Stimulated activated CD4-positive, alpha-beta T cell treated with anti-CD3 and anti-CD28 coated beads, Interleukin-2, amount 100 ng/mL, for 4 hours (primary cell): ENCODE measurements around the gene PDRG1.

ENCODE experiments used
- DNase-seq: peaks from one replicate; pipeline ENCODE4 v3.0.0-alpha.2; 2020; ENCODE audit warnings: low read depth

The PDRG1 gene

DNA sequence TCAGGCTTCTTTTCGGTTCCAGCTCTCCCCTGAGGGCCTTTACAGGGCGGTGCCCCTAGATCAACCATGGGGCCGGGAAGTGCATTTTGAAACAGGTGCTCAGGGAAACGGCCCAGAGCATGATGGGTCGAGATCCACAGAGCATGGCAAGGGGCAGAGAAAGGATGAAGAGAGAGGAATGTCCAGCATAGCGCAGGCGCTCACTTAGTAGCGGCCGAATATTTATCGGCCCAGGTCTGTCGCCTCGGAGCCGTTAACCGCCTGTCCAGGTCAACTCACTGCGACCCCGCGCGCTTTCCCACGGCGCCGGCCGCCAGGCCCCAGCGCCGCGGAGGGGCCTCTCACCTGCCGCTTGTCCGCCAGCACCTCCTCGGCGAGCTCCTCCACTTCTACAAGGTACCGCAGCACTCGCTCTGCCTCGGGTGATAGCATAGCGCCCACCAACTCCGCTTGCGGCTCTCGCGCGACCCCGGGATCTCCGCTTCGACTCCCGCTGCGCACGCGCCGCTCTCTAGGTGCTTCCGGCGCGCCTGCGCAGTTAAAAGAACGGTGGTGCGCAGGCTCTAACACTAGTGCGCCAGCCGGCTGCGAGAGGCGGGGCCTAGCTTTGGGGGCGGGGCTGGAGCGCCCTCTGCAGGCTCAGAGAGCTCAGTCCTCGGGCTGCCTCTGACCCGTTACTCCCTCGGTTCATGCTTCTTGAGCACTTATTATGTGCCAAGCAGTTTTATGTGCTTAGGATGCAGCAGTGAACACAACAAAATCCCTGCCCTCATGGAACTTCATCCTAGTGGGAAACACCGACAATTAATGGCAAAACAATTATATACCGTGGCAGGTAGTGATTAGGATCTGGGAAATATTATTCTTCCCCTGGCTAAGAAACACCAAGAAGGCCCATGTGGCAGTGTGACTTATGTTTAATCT, at the start of gene PDRG1:
TSS of gene PDRG1 (minus strand) at position 517 of the 924 bp plus-strand sequence. CDS start at position 432, 85 bp downstream.
- peak; percentile 96 for DNase-seq

DNA sequence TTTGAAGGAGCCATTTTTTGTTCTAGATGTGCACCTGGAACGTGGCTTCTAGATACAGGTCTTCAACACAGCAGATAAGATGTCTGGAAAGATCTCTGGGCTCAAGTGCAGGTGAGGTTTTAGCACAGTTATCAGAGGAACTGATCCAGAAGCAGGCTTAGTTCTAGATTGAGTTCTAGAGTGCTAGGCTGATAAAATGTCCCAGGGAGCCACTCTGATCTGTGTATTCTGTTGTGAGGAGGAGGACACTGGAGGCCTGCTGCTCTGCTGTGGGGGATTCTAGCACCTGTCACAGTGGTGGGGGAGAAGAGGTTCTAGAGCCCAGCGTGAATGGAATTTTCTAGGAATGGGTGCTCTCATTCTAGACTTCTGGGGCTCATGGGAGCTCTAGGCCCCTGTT, 46.4 kb upstream of the PDRG1 start:
- DNase-seq = no peak

DNA sequence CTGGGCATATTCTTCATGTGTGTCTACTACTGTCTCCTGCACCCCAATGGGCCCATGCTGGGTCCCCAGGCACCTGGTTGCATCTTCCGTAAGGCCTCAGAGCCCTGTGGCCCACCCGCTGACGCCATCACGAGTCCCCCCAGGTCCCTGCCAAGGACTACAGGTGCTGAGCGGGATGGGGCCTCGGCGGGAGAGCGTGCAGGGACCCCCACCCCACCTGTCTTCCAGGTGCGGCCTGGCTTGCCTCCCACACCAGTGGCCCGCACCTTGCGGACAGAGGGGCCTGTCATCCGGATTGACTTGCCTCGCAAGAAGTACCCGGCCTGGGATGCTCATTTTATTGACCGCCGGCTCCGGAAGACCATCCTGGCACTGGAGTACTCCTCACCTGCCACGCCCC, 45.1 kb upstream of the PDRG1 start:
- DNase-seq = no peak

DNA sequence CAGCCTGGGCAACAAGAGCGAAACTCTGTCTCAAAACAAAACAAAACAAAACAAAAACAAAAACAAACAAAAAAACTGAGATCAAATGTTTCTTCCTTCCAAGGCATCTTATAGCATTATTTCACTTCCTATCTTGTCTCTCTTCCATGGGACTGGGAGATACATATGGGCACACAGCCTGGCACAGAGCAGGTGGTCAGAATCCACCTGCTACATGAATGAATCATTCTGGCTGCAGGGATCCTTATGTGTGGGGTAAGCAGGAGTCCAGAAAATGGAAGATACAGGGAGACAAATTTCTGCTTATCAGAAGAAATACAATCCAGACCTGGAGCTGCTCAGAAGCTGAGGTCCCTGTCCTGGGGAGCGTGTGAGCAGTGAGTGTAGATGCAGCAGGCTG, 40.2 kb upstream of the PDRG1 start:
- no peak for DNase-seq

DNA sequence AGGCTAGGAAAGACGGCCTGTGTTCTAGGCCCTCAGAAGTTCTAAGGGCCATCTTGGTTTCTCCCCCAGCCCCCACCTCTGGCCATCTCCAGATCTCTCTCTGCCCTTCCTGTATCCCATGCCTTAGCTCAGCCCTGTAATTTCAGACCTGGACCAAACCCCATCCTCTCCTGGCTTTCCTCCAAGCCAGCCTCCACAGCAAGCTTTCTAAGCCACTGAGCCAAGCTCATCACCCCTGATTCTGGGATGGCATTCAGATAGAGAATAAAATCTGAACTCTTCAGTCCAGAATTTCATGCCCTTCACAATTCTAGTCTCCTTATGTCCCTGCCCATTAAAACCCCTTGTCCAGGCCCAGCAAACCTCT, 39.5 kb upstream of the PDRG1 start:
- no peak for DNase-seq

DNA sequence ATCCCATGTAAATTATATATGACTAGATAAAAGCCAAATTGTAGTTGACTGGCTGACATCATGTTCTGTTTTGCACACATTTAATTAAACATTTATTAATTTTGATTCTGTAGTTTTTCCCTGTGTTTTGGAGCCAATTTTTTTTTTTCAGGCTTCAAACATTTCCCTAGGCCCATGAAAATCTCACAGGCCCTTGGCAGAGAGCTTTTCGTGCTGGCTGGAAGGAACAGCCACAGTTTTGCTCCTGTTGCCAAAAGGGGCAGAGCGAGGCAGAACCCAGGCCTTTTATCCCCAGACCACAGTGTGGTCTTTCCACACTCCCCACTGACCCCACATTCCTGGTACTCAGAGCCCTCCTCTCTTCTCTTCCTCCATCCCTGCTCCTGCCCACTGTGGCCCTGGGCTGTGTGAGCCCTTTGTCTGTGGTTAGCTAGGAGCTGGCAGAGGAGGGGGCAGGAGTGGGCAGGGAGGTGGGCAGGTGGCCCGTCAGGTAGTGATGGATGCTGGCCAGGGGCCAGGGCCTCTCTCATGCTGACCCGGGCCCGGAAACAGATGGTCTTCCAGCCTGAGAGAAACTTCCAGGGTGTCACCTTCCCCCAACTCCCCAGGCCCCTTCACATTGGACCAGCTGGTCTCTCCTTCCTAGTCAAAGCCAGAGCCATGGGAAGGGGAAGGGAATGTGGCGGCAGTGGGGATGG, 38.9 kb upstream of the PDRG1 start:
- DNase-seq = no peak

DNA sequence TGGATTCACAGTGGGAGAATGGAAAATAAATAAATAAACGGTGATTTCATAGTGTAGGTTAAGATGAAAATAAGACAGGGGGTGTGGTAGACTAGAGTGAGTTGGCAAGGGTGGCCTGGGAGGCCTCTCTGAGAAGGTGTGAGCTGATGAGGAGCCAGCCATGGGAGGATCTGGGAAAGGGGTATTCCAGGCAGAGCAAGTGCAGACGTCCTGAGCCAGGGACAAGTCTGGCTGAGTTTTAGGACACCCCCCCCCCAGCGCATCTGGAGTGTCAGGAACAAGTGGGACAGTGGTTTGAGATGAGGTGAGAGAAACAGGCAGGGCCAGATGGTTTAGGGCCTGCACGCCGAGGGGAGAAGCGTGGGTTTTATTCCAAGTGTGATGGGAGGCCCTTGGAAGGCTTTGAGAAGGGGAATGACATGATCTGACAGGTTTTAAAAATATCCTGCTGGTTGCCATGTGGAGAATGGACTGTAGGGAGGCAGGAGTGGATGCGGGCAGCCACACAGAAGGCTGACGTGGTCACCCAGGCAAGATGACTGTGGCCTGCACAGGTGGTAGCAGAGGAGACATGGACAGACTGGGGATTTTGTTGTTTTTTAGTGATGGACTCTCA, 37.3 kb upstream of the PDRG1 start:
- DNase-seq = no peak

DNA sequence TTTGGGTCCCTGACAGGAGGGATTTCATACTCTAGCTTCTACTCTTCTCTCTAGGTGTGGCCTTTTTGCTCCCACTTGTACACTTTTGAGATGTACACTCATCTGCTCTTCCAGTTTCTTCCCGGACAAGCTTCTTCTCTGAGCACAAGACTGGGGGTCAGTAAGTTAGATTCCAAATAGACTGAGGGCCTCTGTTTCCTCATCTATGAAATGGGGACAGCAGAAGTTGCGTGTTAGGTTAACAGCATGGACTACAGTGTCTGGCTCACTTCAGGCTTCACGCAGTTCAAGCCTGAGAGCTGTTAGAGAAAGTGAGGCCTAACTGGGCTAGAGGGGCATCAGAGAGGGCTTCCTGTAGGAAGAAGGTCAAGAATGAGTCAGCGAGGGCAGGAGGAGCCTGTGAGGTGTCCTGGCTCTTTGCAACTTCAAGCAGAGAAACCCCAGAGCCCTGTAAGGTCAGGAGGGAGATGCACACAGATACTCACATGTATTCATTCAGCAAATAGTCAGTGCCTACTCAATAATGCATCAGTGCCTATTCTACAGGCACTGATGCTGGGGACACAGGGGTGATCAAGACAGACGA, 36.7 kb upstream of the PDRG1 start:
- DNase-seq = no peak

DNA sequence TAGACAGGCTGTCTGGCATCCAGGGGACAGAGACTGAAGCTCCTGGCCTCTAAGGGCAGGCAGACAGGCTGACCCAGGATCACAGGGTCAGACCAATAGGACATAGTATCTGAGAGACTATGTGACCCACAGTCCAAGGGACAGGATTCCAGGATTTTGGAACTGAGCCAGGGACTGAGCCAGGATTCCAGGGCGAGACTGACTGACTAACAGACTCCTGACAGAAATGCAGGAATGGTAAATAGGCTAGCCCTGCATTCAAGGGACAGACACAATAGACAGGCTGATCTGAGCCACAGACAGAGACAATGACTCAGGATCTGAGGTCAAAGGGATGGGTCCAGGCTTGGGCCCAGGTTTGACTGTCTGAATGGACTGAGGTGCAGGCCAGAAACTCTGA, 35.9 kb upstream of the PDRG1 start:
- no peak for DNase-seq

DNA sequence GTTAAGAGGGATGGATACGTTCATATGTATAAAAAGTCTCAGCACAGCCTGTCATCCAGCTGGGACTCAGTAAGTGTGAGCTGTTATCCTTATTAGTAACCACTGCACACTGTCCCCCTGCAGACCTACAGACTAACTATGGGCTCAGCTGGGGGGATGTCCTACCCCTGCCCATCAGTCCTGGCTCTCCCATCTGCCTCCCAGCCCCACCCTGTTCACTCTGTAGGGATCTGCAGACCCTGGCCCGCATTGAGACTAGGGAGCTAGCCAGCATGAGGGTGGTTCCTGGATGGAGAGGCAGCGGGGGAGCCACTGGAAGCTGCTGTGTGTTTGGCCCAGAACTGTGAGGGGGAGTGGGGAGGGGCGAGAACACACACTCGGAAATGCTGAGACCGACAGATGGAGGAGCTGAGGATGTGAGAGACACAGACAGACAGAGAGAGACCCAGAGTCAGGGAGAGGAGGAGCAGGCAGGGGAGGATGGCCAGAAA, 33.2 kb upstream of the PDRG1 start:
- DNase-seq = no peak

DNA sequence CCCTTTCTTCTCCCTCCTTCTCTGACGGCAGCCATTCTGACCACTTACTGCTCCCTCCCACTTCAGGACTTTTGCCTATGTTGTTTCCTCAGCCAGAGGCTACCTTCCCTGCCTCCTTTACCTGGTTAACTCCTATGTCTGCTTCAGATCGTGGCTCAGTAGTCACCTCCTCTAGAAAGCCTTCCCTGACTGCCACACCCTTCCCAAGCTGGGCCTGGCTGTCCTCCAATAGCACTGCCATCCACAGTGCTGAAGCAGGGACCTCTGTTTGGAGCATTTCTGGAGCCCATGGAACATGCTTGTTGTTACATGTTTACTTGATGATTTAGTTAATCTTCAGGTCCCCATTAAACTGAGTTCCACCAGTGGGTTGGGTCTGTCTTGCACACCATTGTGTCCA, 29.9 kb upstream of the PDRG1 start:
- no peak for DNase-seq

DNA sequence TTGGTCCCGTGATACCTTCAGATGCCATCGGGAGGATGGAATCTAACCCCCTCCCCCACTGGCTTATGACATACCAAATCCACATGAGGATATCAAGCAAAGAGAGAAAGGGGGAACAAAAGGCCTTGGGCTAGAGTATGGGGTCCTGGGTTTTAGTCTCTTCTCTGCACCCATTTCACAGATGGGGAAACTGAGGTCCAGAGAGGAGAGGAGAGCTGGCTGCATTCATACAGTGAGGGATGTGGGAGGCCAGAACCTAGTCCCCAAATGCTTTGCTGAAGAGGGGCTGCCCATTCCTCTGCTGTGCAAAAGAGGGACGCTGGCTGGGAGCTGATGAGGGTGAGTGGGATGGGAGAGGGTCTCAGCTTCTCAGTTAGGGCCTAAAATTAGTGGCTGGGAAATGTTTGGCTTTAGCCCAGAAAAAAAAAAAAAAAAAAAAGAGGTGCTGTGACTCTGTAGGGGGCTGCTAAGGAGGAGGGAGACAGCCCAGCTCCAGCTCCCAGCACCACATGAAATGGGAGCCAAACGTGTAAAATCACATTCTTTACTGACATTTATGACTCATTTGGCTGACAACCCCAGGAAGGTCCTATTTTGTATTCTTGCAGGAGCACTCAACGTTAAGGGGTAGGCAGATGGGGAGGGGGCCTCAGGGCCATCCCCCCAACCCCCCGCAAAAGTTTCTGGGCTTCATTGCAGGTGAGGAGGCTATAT, 28.0 kb upstream of the PDRG1 start:
- DNase-seq = no peak

DNA sequence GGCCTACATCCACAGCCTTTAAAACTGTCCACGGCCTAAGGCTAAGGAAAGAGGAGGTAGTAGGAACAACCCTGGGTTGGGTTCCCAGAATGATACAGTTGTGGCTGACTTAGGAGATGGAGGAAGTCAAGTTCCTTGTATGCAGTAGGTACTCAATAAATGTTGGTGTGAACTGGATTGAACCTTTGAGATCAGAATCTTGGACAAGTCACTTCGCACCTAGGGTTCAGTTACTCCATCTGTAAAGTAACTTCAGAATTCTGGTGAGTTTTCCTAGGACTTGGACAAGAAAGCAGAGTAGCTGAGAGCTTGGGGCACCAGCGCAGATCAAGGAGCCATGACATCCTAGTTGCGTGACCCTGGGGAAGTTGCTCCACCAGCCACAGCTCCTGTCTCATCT, 25.2 kb upstream of the PDRG1 start:
- no peak for DNase-seq

DNA sequence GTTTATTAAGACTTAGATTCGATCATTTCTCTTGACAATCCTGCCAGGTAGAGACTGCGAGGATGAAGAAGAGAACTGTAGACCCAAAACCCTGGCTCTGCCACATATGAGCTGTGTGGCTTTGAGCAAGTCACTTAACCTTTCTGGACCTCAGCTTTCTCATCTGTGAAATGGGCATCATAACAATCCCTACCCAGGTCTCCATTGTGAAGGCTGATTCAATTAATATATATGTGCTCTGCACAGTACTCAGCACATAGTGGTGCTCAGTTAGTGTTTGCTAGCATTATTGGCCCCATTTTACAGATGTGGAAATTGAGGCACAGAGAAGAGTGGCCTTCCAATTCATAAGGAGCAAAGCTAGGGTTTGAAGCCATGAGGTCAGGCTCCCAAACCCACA, 24.0 kb upstream of the PDRG1 start:
- no peak for DNase-seq

DNA sequence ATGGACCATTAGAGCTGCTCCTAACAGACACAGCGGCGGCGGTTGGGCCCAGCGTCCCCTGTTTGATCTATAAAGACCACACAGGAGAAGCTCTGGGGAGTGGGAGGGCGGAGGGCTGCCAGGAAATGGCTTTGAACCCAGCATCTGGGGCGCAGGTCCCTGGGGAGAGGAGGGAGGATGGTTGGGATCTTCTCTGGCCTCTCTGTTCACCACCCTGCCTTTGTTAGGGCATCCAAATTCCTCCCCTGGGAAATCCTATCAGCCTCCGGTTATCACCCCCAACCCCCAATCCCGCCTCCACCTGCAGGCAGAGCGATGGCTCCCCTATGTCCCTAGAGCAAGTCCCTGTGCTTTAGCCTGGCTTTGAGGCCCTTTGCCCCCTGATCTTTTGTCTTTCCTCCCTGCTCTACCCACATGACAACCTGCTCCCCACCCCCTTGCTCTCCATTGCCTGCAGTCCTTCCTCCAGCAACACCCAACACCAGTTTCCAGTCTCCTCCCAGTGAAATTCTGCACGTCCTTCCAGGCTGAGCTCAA, 23.2 kb upstream of the PDRG1 start:
- DNase-seq = no peak

DNA sequence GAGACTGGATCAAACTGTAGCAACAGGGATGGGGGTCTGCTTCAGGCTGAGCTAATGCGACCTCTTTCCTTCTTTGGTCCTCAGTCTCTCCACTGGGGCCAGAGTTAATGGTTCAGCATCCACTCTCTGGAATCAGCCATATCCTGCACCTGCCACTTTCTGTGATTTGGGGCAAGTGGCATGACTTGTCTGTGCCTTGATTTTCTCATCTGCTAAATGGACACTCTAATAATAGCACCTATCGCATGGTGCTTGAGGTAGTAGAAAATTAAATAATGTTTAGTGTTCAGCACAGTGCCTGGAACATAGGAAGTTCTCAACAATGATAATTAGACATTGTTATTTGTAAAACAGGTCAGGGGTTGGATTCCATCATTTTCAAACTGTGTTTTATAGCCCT, 22.4 kb upstream of the PDRG1 start:
- DNase-seq = no peak

DNA sequence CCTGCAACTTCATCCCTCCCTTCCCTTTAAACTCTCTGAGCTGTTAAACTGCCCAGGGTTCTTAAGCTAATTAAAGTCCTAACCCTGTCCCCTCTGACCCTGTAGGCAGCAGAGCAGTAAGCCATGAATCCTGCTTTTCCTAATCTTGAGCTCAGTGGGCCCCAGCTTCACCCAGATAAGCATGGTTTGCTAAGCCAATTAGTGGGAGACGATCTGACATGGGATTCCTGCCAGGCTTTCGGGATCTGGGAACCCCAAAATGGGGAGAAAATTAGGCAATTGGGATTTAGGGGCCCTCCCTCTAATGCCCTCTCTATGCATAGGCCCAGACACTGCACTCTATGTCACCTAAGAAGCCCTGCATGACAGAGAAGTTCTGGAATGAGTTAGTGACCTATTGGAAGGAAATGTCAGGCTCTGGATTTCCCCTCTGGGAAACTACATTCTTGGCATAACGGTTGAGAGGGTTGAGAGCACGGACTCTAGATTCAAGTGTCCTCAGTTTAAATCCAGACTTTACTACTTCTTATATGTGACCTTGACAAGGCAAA, 20.7 kb upstream of the PDRG1 start:
- no peak for DNase-seq

DNA sequence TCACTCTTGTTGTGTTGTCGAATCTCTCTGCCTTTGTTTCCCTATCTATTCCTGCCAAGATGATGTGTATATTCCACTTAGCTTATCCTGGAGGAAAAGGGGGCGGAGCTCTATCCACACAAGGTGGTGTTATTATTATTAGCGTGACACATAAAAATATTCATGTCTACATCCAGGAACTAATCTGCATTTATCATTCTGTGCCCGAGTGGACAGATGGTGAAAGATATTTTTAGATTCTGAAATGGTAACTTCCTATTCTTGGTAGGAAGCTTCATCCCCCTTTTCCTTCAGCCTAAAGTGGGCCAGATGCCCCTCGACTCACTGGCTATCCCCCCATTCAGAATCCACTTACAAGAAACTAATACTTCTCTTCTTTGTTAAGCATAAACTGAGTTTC, 18.1 kb upstream of the PDRG1 start:
- no peak for DNase-seq

DNA sequence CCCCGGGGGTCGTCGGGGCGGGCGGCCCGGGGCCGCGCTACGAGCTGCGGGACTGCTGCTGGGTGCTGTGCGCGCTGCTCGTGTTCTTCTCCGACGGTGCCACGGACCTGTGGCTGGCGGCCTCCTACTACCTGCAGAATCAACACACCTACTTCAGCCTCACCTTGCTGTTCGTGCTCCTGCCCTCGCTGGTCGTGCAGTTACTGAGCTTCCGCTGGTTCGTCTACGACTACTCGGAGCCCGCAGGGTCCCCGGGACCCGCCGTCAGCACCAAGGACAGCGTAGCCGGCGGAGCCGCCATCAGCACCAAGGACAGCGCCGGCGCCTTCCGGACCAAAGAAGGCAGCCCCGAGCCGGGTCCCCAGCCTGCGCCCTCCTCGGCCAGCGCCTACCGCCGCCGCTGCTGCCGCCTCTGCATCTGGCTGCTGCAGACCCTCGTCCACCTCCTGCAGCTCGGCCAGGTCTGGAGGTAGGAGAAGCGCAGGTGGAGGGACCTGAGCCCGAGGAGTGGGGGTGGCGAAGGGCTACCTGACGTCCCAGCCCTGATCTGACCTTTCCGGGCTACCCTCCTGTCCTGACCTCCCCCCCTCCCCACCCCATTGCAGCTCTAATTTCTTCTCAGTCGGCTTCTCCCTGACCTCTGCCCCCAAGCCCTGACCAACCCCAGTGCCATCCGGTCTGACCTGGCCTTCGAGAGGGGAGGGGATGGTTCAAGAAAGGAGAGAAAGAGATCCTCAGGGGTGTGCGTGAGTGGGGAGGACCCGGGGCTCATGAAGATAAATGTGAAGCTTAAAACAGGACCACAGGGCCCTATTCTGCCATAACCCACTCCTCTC, 16.7 kb upstream of the PDRG1 start:
- peak; percentile 49 for DNase-seq

DNA sequence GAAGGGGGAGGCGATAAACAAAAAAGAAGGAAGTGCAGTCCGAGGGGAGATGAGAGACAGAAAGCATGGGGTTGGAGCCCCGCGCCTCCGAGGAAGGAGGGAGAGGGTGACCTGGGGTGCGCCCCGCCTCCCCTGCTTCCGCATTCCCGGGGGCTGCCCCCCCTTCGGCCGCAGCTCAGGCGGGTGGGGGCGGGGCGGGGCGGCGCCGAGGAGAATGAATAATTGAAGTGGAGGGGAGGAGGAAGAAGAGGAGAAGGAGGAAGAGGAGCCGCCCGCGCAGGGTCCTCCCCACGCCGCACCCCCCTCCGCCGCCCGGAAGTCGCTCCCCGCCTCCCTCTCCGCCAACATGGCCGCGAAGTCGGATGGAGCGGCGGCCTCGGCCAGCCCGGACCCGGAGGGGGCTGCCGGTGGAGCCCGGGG, 16.0 kb upstream of the PDRG1 start, which contains the start of gene XKR7:
TSS of gene XKR7 (plus strand) at position 322 of the 420 bp plus-strand sequence. CDS start at position 347, 25 bp downstream.
- DNase-seq = peak; percentile 2
